ENCODE results near the gene GRK5.
A peak's percentile ranks its signal among the peaks of the same experiment; 100 is the strongest.

Gene GRK5

DNA sequence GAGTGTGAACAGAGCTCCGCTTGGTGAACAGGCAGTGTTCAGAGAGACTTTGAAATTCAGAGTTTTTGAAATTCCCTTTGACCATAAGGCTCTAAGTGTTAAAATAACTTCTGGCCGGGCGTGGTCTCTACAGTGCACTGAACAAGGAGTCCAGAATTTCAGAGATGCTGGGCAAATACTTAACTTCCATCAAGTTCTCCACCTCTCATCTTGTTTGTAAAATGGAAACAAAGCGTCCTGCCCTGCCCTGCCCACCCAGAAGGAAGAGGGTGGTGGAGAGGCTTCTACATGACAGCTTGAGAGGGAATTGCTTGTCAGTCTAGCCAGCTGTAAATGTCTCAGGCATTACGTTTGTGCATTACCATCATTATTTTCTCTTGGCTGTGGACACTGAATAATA lies 232.6 kb downstream of the GRK5 start:
- Histone ChIP-seq H3K27ac (replicated peaks; ENCODE audit: low read length) (no peak overlapping the region), H3K4me2 (ENCODE audit: insufficient read depth, low read length, poor library complexity, severe bottlenecking) (no peak overlapping the region), H3K4ac (ENCODE audit: low read length) (no peak overlapping the region), H3K9me3 (replicated peaks in 1 of 2; ENCODE audit: control insufficient read depth in 2 of 2, insufficient read depth in 1 of 2, low read depth in 1 of 2, low read length in 2 of 2) (peaks cover 6 to 11% of the 10 kb centered on the region in 2 donors), H3K14ac (ENCODE audit: low read length) (no peak overlapping the region), H3K4me3 (ENCODE audit: low read length in 2 of 2) (no peak overlapping the region), H3K27me3 (ENCODE audit: control insufficient read depth in 3 of 3, insufficient read depth in 3 of 3, low read depth in 1 of 3, low read length in 3 of 3) (no peaks in the 10 kb centered on the region), H2BK15ac (ENCODE audit: low read length) (no peak overlapping the region), H2AFZ (ENCODE audit: low read length) (no peak overlapping the region), H3K18ac (ENCODE audit: low read length) (no peak overlapping the region), H3K23ac (ENCODE audit: low read depth, low read length, poor library complexity) (no peak overlapping the region), H2BK5ac (ENCODE audit: low read length) (no peak overlapping the region), H2BK120ac (ENCODE audit: low read depth, low read length) (no peak overlapping the region), H2AK5ac (ENCODE audit: low read depth, low read length) (no peak overlapping the region), H3K36me3 (replicated peaks in 1 of 2; ENCODE audit: control insufficient read depth in 2 of 2, insufficient read depth in 2 of 2, low read length in 2 of 2) (peaks cover 0 to 3% of the 10 kb centered on the region in 2 donors), H3K4me1 (ENCODE audit: control insufficient read depth in 2 of 2, insufficient read depth in 1 of 2, low read depth in 1 of 2, low read length in 2 of 2) (peaks cover 14 to 15% of the 10 kb centered on the region in 2 donors), H3K9ac (ENCODE audit: low read depth, low read length, poor library complexity) (no peak overlapping the region), H2BK12ac (ENCODE audit: low read length) (no peak overlapping the region), H3K79me1 (ENCODE audit: low read depth, low read length) (no peaks in the 10 kb centered on the region), H4K8ac (ENCODE audit: low read depth, low read length) (no peak overlapping the region), H4K91ac (ENCODE audit: low read depth, low read length, poor library complexity) (no peak overlapping the region)
- no peak for DNase-seq (ENCODE audit: low spot score)
- WGBS, 2 donors (ENCODE audit: extremely low coverage in 2 of 2, insufficient read length in 2 of 2, insufficient replicate concordance in 1 of 2): no CpG with 5 or more reads among the region's 5 CpGs

DNA sequence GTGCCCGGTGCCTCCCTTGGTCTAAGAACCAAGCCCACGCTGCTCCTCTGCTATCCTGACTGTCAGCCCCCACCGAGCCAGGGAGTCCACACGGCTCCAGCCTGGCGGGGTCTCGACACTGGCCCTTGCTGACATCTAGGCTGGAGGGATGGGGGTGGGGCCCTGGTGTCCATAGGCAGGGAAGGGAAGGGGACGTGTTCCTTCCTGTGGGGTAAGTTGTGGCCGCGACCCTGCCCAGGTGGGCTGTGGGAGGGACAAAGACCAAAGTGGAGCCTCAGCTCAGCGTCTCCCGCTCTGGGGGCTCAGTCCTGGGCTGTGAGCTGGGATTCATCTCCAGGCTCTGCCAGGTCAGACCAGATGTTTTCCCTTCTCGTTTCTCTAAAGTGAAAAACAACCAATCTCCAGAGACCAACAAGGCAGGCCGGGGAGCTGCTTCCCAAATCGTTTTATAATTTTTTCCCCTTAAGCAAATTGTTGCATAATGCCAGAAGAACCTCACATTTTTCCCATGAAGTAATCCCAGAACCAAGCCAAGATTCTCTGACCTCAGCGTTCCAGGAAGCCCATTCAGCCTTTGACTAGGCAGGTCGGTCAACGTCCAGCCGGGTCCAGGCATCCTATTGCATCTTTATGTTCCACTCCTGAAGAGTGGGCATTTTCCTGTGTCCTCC lies 233.9 kb downstream of the GRK5 start:
- Histone ChIP-seq H3K9ac (ENCODE audit: low read depth, low read length, poor library complexity) (peak overlapping the region; percentile 74), H3K79me1 (ENCODE audit: low read depth, low read length) (no peaks in the 10 kb centered on the region), H2BK15ac (ENCODE audit: low read length) (peak overlapping the region; percentile 46), H3K27me3 (ENCODE audit: control insufficient read depth in 3 of 3, insufficient read depth in 3 of 3, low read depth in 1 of 3, low read length in 3 of 3) (no peaks in the 10 kb centered on the region), H2BK120ac (ENCODE audit: low read depth, low read length) (no peak overlapping the region), H2AK5ac (ENCODE audit: low read depth, low read length) (peak overlapping the region; percentile 24), H3K18ac (ENCODE audit: low read length) (peak overlapping the region; percentile 83), H3K9me3 (replicated peaks in 1 of 2; ENCODE audit: control insufficient read depth in 2 of 2, insufficient read depth in 1 of 2, low read depth in 1 of 2, low read length in 2 of 2) (peaks cover 3 to 10% of the 10 kb centered on the region in 2 donors), H2BK12ac (ENCODE audit: low read length) (no peak overlapping the region), H3K4me1 (ENCODE audit: control insufficient read depth in 2 of 2, insufficient read depth in 1 of 2, low read depth in 1 of 2, low read length in 2 of 2) (peaks cover 14 to 15% of the 10 kb centered on the region in 2 donors), H4K91ac (ENCODE audit: low read depth, low read length, poor library complexity) (no peak overlapping the region), H3K36me3 (replicated peaks in 1 of 2; ENCODE audit: control insufficient read depth in 2 of 2, insufficient read depth in 2 of 2, low read length in 2 of 2) (peaks cover 0 to 3% of the 10 kb centered on the region in 2 donors), H2BK5ac (ENCODE audit: low read length) (peak overlapping the region; percentile 29), H3K4me2 (ENCODE audit: insufficient read depth, low read length, poor library complexity, severe bottlenecking) (no peak overlapping the region), H3K23ac (ENCODE audit: low read depth, low read length, poor library complexity) (peak overlapping the region; percentile 78), H2AFZ (ENCODE audit: low read length) (no peak overlapping the region), H3K4ac (ENCODE audit: low read length) (no peak overlapping the region), H3K27ac (replicated peaks; ENCODE audit: low read length) (no peak overlapping the region), H3K14ac (ENCODE audit: low read length) (no peak overlapping the region), H3K4me3 (ENCODE audit: low read length in 2 of 2) (no peak overlapping the region), H4K8ac (ENCODE audit: low read depth, low read length) (peak overlapping the region; percentile 29)
- no CpG with 5 or more reads among the region's 18 CpGs for WGBS, 2 donors (ENCODE audit: extremely low coverage in 2 of 2, insufficient read length in 2 of 2, insufficient replicate concordance in 1 of 2)
- no peak for DNase-seq (ENCODE audit: low spot score)

GRCh38 chr10:119441921-119442757 lies 234.8 kb downstream of the GRK5 start:
- Histone ChIP-seq H3K36me3 (replicated peaks in 1 of 2; ENCODE audit: control insufficient read depth in 2 of 2, insufficient read depth in 2 of 2, low read length in 2 of 2) (no peaks in the 10 kb centered on the region), H2AFZ (ENCODE audit: low read length) (peak overlapping the region; percentile 54), H3K14ac (ENCODE audit: low read length) (no peak overlapping the region), H4K91ac (ENCODE audit: low read depth, low read length, poor library complexity) (no peak overlapping the region), H3K18ac (ENCODE audit: low read length) (peak overlapping the region; percentile 83), H3K23ac (ENCODE audit: low read depth, low read length, poor library complexity) (peak overlapping the region; percentile 78), H2AK5ac (ENCODE audit: low read depth, low read length) (peak overlapping the region; percentile 24), H3K4me1 (ENCODE audit: control insufficient read depth in 2 of 2, insufficient read depth in 1 of 2, low read depth in 1 of 2, low read length in 2 of 2) (peaks cover 14 to 15% of the 10 kb centered on the region in 2 donors), H2BK12ac (ENCODE audit: low read length) (peak overlapping the region; percentile 77), H2BK5ac (ENCODE audit: low read length) (peak overlapping the region; percentile 66), H3K27me3 (ENCODE audit: control insufficient read depth in 3 of 3, insufficient read depth in 3 of 3, low read depth in 1 of 3, low read length in 3 of 3) (no peaks in the 10 kb centered on the region), H2BK15ac (ENCODE audit: low read length) (peak overlapping the region; percentile 70), H3K4ac (ENCODE audit: low read length) (no peak overlapping the region), H3K9ac (ENCODE audit: low read depth, low read length, poor library complexity) (peak overlapping the region; percentile 74), H3K4me2 (ENCODE audit: insufficient read depth, low read length, poor library complexity, severe bottlenecking) (no peak overlapping the region), H3K79me1 (ENCODE audit: low read depth, low read length) (no peaks in the 10 kb centered on the region), H3K4me3 (ENCODE audit: low read length in 2 of 2) (no peak overlapping the region), H2BK120ac (ENCODE audit: low read depth, low read length) (no peak overlapping the region), H4K8ac (ENCODE audit: low read depth, low read length) (peak overlapping the region; percentile 23), H3K27ac (replicated peaks; ENCODE audit: low read length) (no peak overlapping the region), H3K9me3 (replicated peaks in 1 of 2; ENCODE audit: control insufficient read depth in 2 of 2, insufficient read depth in 1 of 2, low read depth in 1 of 2, low read length in 2 of 2) (peaks cover 0 to 10% of the 10 kb centered on the region in 2 donors)
- WGBS, 2 donors (ENCODE audit: extremely low coverage in 2 of 2, insufficient read length in 2 of 2, insufficient replicate concordance in 1 of 2): no CpG with 5 or more reads among the region's 25 CpGs
- DNase-seq (ENCODE audit: low spot score): no peak

DNA sequence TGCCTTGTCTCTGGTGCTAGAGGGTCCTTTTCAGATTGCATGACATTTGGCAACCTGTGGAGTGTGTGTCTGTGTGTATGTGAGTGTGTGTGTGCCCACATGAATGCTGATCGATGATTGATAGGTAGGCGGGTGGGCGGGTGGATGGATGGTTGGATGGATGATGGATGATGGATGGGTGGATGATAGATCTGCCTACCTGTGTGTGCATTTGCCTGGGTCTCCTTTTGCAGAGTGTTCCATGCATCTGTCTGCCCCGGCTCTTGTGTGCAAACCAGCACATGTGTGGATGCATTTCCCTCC lies 235.3 kb downstream of the GRK5 start:
- no peak for DNase-seq (ENCODE audit: low spot score)
- Histone ChIP-seq H3K79me1 (ENCODE audit: low read depth, low read length) (no peaks in the 10 kb centered on the region), H2BK12ac (ENCODE audit: low read length) (no peak overlapping the region), H3K4ac (ENCODE audit: low read length) (no peak overlapping the region), H3K36me3 (replicated peaks in 1 of 2; ENCODE audit: control insufficient read depth in 2 of 2, insufficient read depth in 2 of 2, low read length in 2 of 2) (peaks cover 0 to 2% of the 10 kb centered on the region in 2 donors), H2BK5ac (ENCODE audit: low read length) (peak overlapping the region; percentile 66), H2AK5ac (ENCODE audit: low read depth, low read length) (peak overlapping the region; percentile 24), H4K91ac (ENCODE audit: low read depth, low read length, poor library complexity) (no peak overlapping the region), H2BK120ac (ENCODE audit: low read depth, low read length) (no peak overlapping the region), H2AFZ (ENCODE audit: low read length) (no peak overlapping the region), H3K27me3 (ENCODE audit: control insufficient read depth in 3 of 3, insufficient read depth in 3 of 3, low read depth in 1 of 3, low read length in 3 of 3) (no peaks in the 10 kb centered on the region), H2BK15ac (ENCODE audit: low read length) (no peak overlapping the region), H3K9ac (ENCODE audit: low read depth, low read length, poor library complexity) (no peak overlapping the region), H3K4me1 (ENCODE audit: control insufficient read depth in 2 of 2, insufficient read depth in 1 of 2, low read depth in 1 of 2, low read length in 2 of 2) (peaks cover 14 to 15% of the 10 kb centered on the region in 2 donors), H3K4me2 (ENCODE audit: insufficient read depth, low read length, poor library complexity, severe bottlenecking) (no peak overlapping the region), H4K8ac (ENCODE audit: low read depth, low read length) (peak overlapping the region; percentile 23), H3K14ac (ENCODE audit: low read length) (no peak overlapping the region), H3K9me3 (replicated peaks in 1 of 2; ENCODE audit: control insufficient read depth in 2 of 2, insufficient read depth in 1 of 2, low read depth in 1 of 2, low read length in 2 of 2) (peaks cover 0 to 10% of the 10 kb centered on the region in 2 donors), H3K4me3 (ENCODE audit: low read length in 2 of 2) (no peak overlapping the region), H3K23ac (ENCODE audit: low read depth, low read length, poor library complexity) (no peak overlapping the region), H3K18ac (ENCODE audit: low read length) (peak overlapping the region; percentile 63), H3K27ac (replicated peaks; ENCODE audit: low read length) (no peak overlapping the region)
- WGBS, 2 donors (ENCODE audit: extremely low coverage in 2 of 2, insufficient read length in 2 of 2, insufficient replicate concordance in 1 of 2): no CpG with 5 or more reads among the region's 4 CpGs
